CD4-positive, alpha-beta memory T cell (primary cell): ENCODE measurements around the gene SMARCA1. TPM values are rescaled to one million over a fixed set of nuclear protein-coding genes. Genes with fewer than 3 reads are reported as not detected.
A peak's percentile ranks its signal among the peaks of the same experiment; 100 is the strongest.

Source experiments
- CTCF ChIA-PET: fragments of 350-600 bp; sonication (Branson Sonifier 250); formaldehyde crosslinking; loops from one replicate; lab custom pipeline; 2021; ENCODE audit warnings: inconsistent platforms; ENCODE audit not compliant: partially characterized antibody; lab: Charles Lee
- POLR2A ChIA-PET: fragments of 350-600 bp; sonication (Branson Sonifier 250); formaldehyde crosslinking; loops from one replicate; lab custom pipeline; 2021; ENCODE audit not compliant: partially characterized antibody; lab: Charles Lee
- DNase-seq, 5 donors: peaks; one replicate each; pipeline versions ENCODE4 v3.0.0 to v3.0.0-alpha.2; 2020 to 2022; ENCODE audit warnings: mixed read lengths in 1 of 5
- H3K27ac ChIP-seq: one replicate; pipeline ENCODE4 v1.7.0; 2013; ENCODE audit warnings: low read depth, low read length
- H3K27me3 ChIP-seq: 2 replicates; pipeline ENCODE4 v1.7.0; 2013; ENCODE audit warnings: mild to moderate bottlenecking, low read length, moderate library complexity; ENCODE audit not compliant: insufficient read depth
- H3K36me3 ChIP-seq: 2 replicates; pipeline ENCODE4 v1.7.0; 2013; ENCODE audit warnings: mild to moderate bottlenecking, low read length, moderate library complexity; ENCODE audit not compliant: insufficient read depth
- H3K4me1 ChIP-seq: 2 replicates; pipeline ENCODE4 v1.7.0; 2013; ENCODE audit warnings: mild to moderate bottlenecking, low read length, moderate library complexity; ENCODE audit not compliant: insufficient read depth
- H3K4me3 ChIP-seq, 2 donors: one replicate each; pipeline ENCODE4 v1.7.0; 2013; ENCODE audit warnings: low read length in 2 of 2, mild to moderate bottlenecking in 1 of 2
- H3K9me3 ChIP-seq, 2 donors: one replicate each; pipeline ENCODE4 v1.7.0; 2013; ENCODE audit warnings: low read length in 2 of 2, control low read depth in 1 of 2; ENCODE audit not compliant: control insufficient read depth in 1 of 2
- H3K27ac Mint-ChIP-seq, 7 donors: one replicate each; pipeline ENCODE4 v1.8.0; 2020 to 2021; ENCODE audit warnings: mixed read lengths in 7 of 7, mild to moderate bottlenecking in 6 of 7, inconsistent platforms in 3 of 7, moderate library complexity in 3 of 7
- H3K27me3 Mint-ChIP-seq, 2 donors: one replicate each; pipeline ENCODE4 v1.8.0; 2020 to 2021; ENCODE audit warnings: mixed read lengths in 2 of 2
- H3K36me3 Mint-ChIP-seq, 2 donors: one replicate each; pipeline ENCODE4 v1.8.0; 2020 to 2021; ENCODE audit warnings: mixed read lengths in 2 of 2, inconsistent platforms in 1 of 2, mild to moderate bottlenecking in 1 of 2
- H3K4me1 Mint-ChIP-seq, 4 donors: one replicate each; pipeline ENCODE4 v1.8.0; 2020 to 2021; ENCODE audit warnings: mixed read lengths in 4 of 4, mild to moderate bottlenecking in 1 of 4
- H3K4me3 Mint-ChIP-seq, 8 donors: one replicate each; pipeline ENCODE4 v1.8.0; 2020 to 2021; ENCODE audit warnings: mixed read lengths in 8 of 8, mild to moderate bottlenecking in 7 of 8, moderate library complexity in 6 of 8, inconsistent platforms in 3 of 8
- H3K9me3 Mint-ChIP-seq, 8 donors: one replicate each; pipeline ENCODE4 v1.8.0; 2020 to 2021; ENCODE audit warnings: mixed read lengths in 8 of 8, mild to moderate bottlenecking in 5 of 8, inconsistent platforms in 3 of 8, moderate library complexity in 1 of 8
- intact Hi-C: fragments of 100-400 bp; cut with micrococcal nuclease; formaldehyde crosslinking; loops from one replicate; pipeline ENCODE4 v1.15.1; 2023
- polyA plus RNA-seq, 2 donors: library from polyadenylated mRNA; unstranded; fragments of 300-500 nt; fragmentation: Illumina TruSeq; gene quantifications; one replicate each; pipeline ENCODE4 v1.2.3, GENCODE V29; 2021
- total RNA-seq, 2 experiments: library from RNA; stranded (reverse); gene quantifications; one replicate each; pipeline ENCODE4 v1.2.3, GENCODE V29; 2021

SMARCA1 gene
- total and polyA plus RNA-seq, 4 experiments from 2014 or later, result 0.16 to 0.52 (median 0.32) TPM

DNA sequence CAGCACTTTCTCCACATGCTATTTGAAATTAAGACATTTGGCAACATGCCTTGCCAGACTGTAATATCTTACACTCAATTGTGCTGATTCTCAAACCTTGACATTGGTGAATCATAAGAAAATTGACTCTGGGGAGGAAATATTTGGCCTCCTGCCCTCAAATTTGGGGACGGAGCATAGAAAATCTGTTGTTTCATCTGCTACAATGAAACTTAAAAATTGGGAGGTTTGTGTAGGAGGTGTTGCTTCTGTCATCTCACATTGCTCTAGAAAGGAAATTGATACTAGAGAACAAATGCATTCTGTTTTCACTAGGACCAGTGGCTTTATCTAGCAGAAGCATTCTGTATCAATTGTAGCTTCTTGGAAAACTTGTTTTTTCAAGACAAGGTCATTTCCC, 22.1 kb upstream of the SMARCA1 start:
- no peaks in the 10 kb centered on the region for H3K36me3 ChIP-seq

DNA sequence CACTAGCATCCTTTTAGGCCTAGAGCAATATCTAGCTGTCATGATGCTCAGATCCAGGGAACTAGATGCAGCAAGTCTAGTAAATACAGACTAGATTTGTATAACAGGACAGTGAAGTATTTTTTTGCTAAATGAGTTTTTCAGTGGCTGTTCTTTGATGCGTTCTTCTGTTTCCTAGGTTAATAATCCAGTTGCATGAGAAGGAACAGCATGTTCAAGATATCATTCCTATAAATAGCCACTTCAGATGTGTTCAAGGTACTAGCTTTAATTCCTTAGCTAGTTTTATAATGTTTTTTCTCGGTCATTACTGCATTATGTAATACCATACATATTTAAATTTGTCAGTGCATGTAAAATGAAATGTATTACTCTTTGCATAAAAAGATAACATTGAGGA, 21.5 kb upstream of the SMARCA1 start:
- no peak overlapping the region for H3K27ac ChIP-seq
- H3K27me3 ChIP-seq, result no peaks in the 10 kb centered on the region
- CTCF ChIA-PET, result no interaction called here
- POLR2A ChIA-PET, result no interaction called here
- H3K4me3 ChIP-seq, result no peak overlapping the region
- no peaks in the 10 kb centered on the region for H3K4me1 ChIP-seq
- H3K4me1 Mint-ChIP-seq, result peaks cover 0 to 8% (median 2%) of the 10 kb centered on the region in 4 donors
- no peaks in the 10 kb centered on the region for H3K36me3 ChIP-seq
- DNase-seq, result no peak
- H3K36me3 Mint-ChIP-seq, result no peaks in the 10 kb centered on the region
- no peak overlapping the region for H3K4me3 Mint-ChIP-seq
- no peaks in the 10 kb centered on the region for H3K27me3 Mint-ChIP-seq
- H3K27ac Mint-ChIP-seq, result no peak overlapping the region
- H3K9me3 Mint-ChIP-seq, result peaks cover 0 to 1% (median 0%) of the 10 kb centered on the region in 8 donors
- intact Hi-C loops, result no loop called here
- no peaks in the 10 kb centered on the region for H3K9me3 ChIP-seq

More for the DNA sequence above, 22.1 kb upstream of the SMARCA1 start:
- ChIA-PET POLR2A (no interaction called here), CTCF (no interaction called here)
- no peaks in the 10 kb centered on the region for H3K27me3 ChIP-seq
- Mint-ChIP-seq H3K27ac (no peak overlapping the region), H3K27me3 (no peaks in the 10 kb centered on the region), H3K9me3 (peaks cover 0 to 1% (median 0%) of the 10 kb centered on the region in 8 donors), H3K4me3 (no peak overlapping the region), H3K4me1 (peaks cover 0 to 5% (median 2%) of the 10 kb centered on the region in 4 donors), H3K36me3 (no peaks in the 10 kb centered on the region)
- no peaks in the 10 kb centered on the region for H3K9me3 ChIP-seq
- H3K27ac ChIP-seq, result no peak overlapping the region
- DNase-seq, result no peak
- intact Hi-C loops, result no loop called here
- no peaks in the 10 kb centered on the region for H3K4me1 ChIP-seq
- no peak overlapping the region for H3K4me3 ChIP-seq

DNA sequence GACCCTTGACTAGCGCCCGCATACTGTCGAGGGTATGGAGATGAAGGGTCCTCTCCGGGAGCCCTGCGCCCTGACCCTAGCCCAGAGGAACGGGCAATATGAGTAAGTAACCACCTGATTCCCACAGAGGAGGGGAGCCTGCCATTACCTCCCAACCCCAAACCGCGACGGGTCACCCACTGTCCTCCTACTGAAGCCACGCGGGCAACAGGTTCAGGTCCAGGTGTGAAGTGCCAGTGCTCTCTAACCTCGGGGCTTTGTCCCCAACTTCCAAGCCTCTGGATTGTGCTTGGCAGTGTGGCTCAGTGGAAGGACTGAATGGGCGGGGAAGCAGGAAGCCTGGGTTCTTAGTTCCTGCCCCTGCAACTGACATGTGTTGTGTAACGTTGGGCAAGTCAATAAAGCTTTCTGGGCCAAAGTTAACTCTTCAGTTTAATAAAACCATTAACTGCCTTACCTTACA, 17.5 kb upstream of the SMARCA1 start:
- Histone ChIP-seq H3K27ac (no peak overlapping the region), H3K4me1 (no peaks in the 10 kb centered on the region), H3K9me3 (no peaks in the 10 kb centered on the region), H3K27me3 (no peaks in the 10 kb centered on the region), H3K36me3 (no peaks in the 10 kb centered on the region), H3K4me3 (peak overlapping the region in 1 of 2 donors; percentile 11)
- POLR2A ChIA-PET, result no interaction called here
- Mint-ChIP-seq H3K27ac (no peak overlapping the region), H3K9me3 (peaks cover 0 to 1% (median 0%) of the 10 kb centered on the region in 8 donors), H3K4me3 (peak overlapping the region; percentile 21 to 76 (median 59)), H3K27me3 (peaks cover 4 to 7% of the 10 kb centered on the region in 2 donors), H3K36me3 (no peaks in the 10 kb centered on the region), H3K4me1 (peaks cover 0 to 13% (median 2%) of the 10 kb centered on the region in 4 donors)
- no peak for DNase-seq
- CTCF ChIA-PET, result no interaction called here
- intact Hi-C loops, result loop anchor here (2.0 kb wide), 1 partner anchor 18 kb away; the partner anchor contains the start of gene SMARCA1

DNA sequence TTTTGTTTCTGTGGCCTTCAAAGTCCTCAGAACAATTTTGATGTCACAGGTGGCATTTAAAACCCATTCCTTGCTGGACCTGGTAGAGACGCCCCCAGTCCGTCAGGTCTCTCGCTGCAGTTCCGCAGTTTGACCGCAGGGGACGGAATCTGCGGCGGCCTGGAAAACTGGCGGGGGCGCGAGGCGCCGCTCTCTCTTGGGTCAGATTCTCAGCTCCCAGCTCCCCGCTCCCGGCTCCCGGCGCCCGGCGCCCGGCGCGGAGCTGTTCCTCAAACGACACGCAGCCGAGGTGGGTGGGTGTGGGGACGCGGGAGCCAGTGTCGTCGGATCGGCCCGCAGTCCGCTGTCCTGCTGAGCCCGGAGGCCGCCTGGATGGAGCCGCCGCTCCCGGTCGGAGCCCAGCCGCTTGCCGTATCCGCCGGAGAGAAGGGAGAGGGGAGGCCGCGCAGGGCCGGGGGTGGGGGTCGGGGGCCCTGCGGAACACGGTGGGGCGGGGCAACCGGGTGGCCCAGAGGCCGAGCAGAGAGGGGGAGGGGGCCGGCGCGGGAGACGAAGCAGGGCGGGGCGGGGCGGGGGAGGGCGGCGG, 16.9 kb upstream of the SMARCA1 start, which contains the start of gene OCRL:
OCRL (plus strand) TSS at position 192 of the 586 bp plus-strand sequence; CDS start at position 373, 181 bp downstream.
- intact Hi-C loops, result loop anchor here (2.0 kb wide), 1 partner anchor 17 kb away; the partner anchor contains the start of gene SMARCA1
- H3K36me3 ChIP-seq, result no peaks in the 10 kb centered on the region
- Mint-ChIP-seq H3K4me1 (peaks cover 0 to 13% (median 2%) of the 10 kb centered on the region in 4 donors), H3K4me3 (peak within 1 kb of the TSS; percentile 72 to 92 (median 78)), H3K27ac (peak within 1 kb of the TSS in 1 of 7 donors; percentile 9), H3K9me3 (peaks cover 0 to 1% (median 0%) of the 10 kb centered on the region in 8 donors), H3K36me3 (no peaks in the 10 kb centered on the region), H3K27me3 (peaks cover 4 to 7% of the 10 kb centered on the region in 2 donors)
- ChIA-PET CTCF (no interaction called here), POLR2A (no interaction called here)
- H3K4me3 ChIP-seq, result peak within 1 kb of the TSS; percentile 11 to 28
- no peaks in the 10 kb centered on the region for H3K4me1 ChIP-seq
- H3K27ac ChIP-seq, result no peak within 1 kb of the TSS
- peak in 4 of 5 donors; percentile 25 to 38 (median 34) for DNase-seq
- H3K27me3 ChIP-seq, result no peaks in the 10 kb centered on the region
- H3K9me3 ChIP-seq, result no peaks in the 10 kb centered on the region

DNA sequence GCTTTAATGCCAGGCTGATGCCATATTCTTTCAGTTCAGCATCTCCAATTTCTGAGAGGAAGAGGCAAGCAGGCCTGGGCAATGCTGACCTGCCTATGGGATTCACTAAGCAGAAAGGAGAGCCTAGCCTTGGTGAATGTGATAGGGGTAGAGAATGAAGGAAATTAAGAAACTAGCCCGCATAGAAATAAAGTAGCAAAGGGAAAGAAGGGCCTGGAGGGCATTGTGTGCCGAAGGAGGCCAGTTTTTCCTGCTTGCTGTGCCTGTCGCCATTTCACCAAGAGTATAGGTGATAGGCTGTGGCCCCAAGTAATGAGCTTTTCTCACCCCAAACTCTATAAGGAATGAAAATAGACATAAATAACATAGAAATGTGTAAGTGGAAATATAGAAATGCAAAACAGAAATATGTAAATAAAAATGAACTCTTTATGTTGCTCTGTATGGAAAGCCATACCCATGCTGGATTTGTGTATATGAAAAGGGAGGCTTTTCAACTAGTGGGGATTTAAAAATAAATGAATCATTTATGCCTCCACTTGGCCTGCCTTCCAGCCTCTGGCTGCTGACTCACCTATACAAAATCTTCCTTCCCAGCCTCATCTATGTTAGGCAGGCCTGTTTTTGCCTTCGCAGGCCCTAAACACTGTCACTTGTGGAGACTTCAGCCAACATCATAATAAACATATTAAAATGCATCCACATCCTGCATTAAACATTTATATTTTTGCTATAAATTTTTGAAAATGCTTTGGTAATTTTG, 11.7 kb upstream of the SMARCA1 start:
- POLR2A ChIA-PET, result no interaction called here
- Mint-ChIP-seq H3K9me3 (no peaks in the 10 kb centered on the region), H3K4me1 (peaks cover 0 to 8% (median under 1%) of the 10 kb centered on the region in 4 donors), H3K27ac (no peak overlapping the region), H3K27me3 (peaks cover 6 to 7% of the 10 kb centered on the region in 2 donors), H3K36me3 (no peaks in the 10 kb centered on the region), H3K4me3 (no peak overlapping the region)
- Histone ChIP-seq H3K4me1 (no peaks in the 10 kb centered on the region), H3K27ac (no peak overlapping the region), H3K4me3 (no peak overlapping the region), H3K27me3 (no peaks in the 10 kb centered on the region), H3K9me3 (no peaks in the 10 kb centered on the region), H3K36me3 (no peaks in the 10 kb centered on the region)
- DNase-seq, result no peak
- CTCF ChIA-PET, result no interaction called here
- intact Hi-C loops, result no loop called here

DNA sequence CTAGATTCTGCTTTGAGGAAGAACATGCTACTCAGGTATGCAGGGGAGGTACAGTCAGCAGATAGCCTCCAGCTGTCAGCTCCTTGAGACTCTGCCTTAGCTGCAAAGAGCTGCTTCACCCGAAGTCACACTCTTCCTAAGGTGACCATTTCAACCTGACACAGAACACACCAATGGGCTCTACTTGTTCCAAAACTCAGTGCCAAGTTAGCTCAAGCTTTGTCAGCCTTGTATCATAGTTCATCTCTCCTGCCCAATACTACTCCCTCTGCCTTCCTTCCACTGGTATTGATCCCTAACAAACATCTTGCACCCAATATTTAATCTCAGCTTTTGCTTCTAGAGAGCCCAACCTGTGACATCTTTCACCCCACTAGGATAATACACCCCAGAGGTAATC, 7.8 kb upstream of the SMARCA1 start:
- POLR2A ChIA-PET, result no interaction called here
- no peaks in the 10 kb centered on the region for H3K9me3 ChIP-seq
- H3K4me1 Mint-ChIP-seq, result no peaks in the 10 kb centered on the region

DNA sequence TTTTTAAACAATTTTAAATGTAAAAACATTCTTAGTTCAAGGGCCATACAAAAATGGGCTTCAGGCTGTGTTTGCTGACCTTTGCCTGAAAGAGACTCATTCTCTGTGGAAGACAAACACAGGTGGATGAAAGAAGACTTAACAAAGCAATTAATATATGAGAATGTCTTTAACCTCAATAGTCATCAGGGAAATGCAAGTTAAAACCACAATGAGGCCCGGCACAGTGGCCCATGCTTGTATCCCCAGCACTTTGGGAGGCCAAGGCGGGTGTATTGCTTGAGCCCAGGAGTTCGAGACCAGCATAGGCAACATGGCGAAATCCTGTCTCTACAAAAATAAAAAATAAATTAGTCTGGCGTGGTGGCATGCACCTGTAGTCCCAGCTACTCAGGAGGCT, 7.1 kb upstream of the SMARCA1 start:
- DNase-seq, result no peak
- H3K4me3 ChIP-seq, result no peak overlapping the region
- H3K27ac Mint-ChIP-seq, result no peak overlapping the region
- no peaks in the 10 kb centered on the region for H3K4me1 Mint-ChIP-seq
- H3K9me3 ChIP-seq, result no peaks in the 10 kb centered on the region
- CTCF ChIA-PET, result no interaction called here
- no peak overlapping the region for H3K4me3 Mint-ChIP-seq
- no peaks in the 10 kb centered on the region for H3K36me3 Mint-ChIP-seq
- POLR2A ChIA-PET, result no interaction called here
- intact Hi-C loops, result no loop called here
- H3K9me3 Mint-ChIP-seq, result no peaks in the 10 kb centered on the region
- H3K27ac ChIP-seq, result no peak overlapping the region
- no peaks in the 10 kb centered on the region for H3K27me3 ChIP-seq
- H3K27me3 Mint-ChIP-seq, result peaks cover 0 to 1% of the 10 kb centered on the region in 2 donors
- no peaks in the 10 kb centered on the region for H3K4me1 ChIP-seq
- no peaks in the 10 kb centered on the region for H3K36me3 ChIP-seq

More for the DNA sequence above, 7.8 kb upstream of the SMARCA1 start:
- Histone ChIP-seq H3K4me1 (no peaks in the 10 kb centered on the region), H3K36me3 (no peaks in the 10 kb centered on the region), H3K27me3 (no peaks in the 10 kb centered on the region), H3K27ac (no peak overlapping the region), H3K4me3 (no peak overlapping the region)
- Mint-ChIP-seq H3K27me3 (peaks cover 0 to 1% of the 10 kb centered on the region in 2 donors), H3K9me3 (no peaks in the 10 kb centered on the region), H3K36me3 (no peaks in the 10 kb centered on the region), H3K4me3 (no peak overlapping the region), H3K27ac (no peak overlapping the region)
- CTCF ChIA-PET, result no interaction called here
- DNase-seq, result no peak
- intact Hi-C loops, result no loop called here
